ENCODE measurements around the gene MACROH2A1. TPM values are rescaled to one million over a fixed set of nuclear protein-coding genes. Genes with fewer than 3 reads are reported as not detected.
A peak's percentile ranks its signal among the peaks of the same experiment; 100 is the strongest.

MACROH2A1 gene
- total RNA-seq, 2 experiments from 2014 or later = 328 to 332 TPM

- Mint-ChIP-seq H3K4me1 (ENCODE audit: low read depth) (peaks cover 81% of the 10 kb centered on the region), H3K27ac (no peak overlapping the region), H3K36me3 (ENCODE audit: low read depth) (peaks cover 63% of the 10 kb centered on the region), H3K4me3 (no peak overlapping the region), H3K9me3 (ENCODE audit: insufficient read depth) (no peaks in the 10 kb centered on the region), H3K27me3 (ENCODE audit: low read depth) (no peaks in the 10 kb centered on the region)
- ATAC-seq (no peak), DNase-seq (peak; percentile 12)
- POLR2A ChIA-PET = no interaction called here
- CTCF ChIA-PET = no interaction called here
These were observed 5.8 kb downstream of the MACROH2A1 start for GRCh38 chr5:135393229-135393628.

GRCh38 chr5:135392256-135392655, 6.8 kb downstream of the MACROH2A1 start:
- ATAC-seq = peak; percentile 21
- Mint-ChIP-seq H3K36me3 (ENCODE audit: low read depth) (peaks cover 64% of the 10 kb centered on the region), H3K27me3 (ENCODE audit: low read depth) (no peaks in the 10 kb centered on the region), H3K9me3 (ENCODE audit: insufficient read depth) (no peaks in the 10 kb centered on the region), H3K4me3 (no peak overlapping the region), H3K27ac (peak overlapping the region; percentile 64), H3K4me1 (ENCODE audit: low read depth) (peaks cover 79% of the 10 kb centered on the region)
- DNase-seq = peak; percentile 16
- ChIA-PET POLR2A (no interaction called here), CTCF (interaction anchor here (1.2 to 1.7 kb wide), 4 partner anchors 10 to 65 kb away, joined by 3 to 6 read pairs (median 4); no protein-coding TSS in a partner anchor)

- peak overlapping the region; percentile 64 for H3K27ac Mint-ChIP-seq
- peaks cover 65% of the 10 kb centered on the region for H3K36me3 Mint-ChIP-seq (ENCODE audit: low read depth)
- no peaks in the 10 kb centered on the region for H3K27me3 Mint-ChIP-seq (ENCODE audit: low read depth)
- no peaks in the 10 kb centered on the region for H3K9me3 Mint-ChIP-seq (ENCODE audit: insufficient read depth)
- POLR2A ChIA-PET = interaction anchor here (1.0 kb wide), 1 partner anchor 8 kb away, joined by 3 read pairs; no protein-coding TSS in a partner anchor
- DNase-seq = peak; percentile 12
- CTCF ChIA-PET = interaction anchor here (0.6 to 1.7 kb wide), 5 partner anchors 9 to 444 kb away, joined by 3 to 6 read pairs (median 3); no protein-coding TSS in a partner anchor
- H3K4me3 Mint-ChIP-seq = no peak overlapping the region
- H3K4me1 Mint-ChIP-seq (ENCODE audit: low read depth) = peaks cover 78% of the 10 kb centered on the region
- ATAC-seq = peak; percentile 35
These were observed 7.2 kb downstream of the MACROH2A1 start for GRCh38 chr5:135391869-135392255.

GRCh38 chr5:135391116-135391868, 7.7 kb downstream of the MACROH2A1 start:
- Mint-ChIP-seq H3K27ac (peak overlapping the region; percentile 64), H3K36me3 (ENCODE audit: low read depth) (peaks cover 68% of the 10 kb centered on the region), H3K27me3 (ENCODE audit: low read depth) (no peaks in the 10 kb centered on the region), H3K9me3 (ENCODE audit: insufficient read depth) (no peaks in the 10 kb centered on the region), H3K4me1 (ENCODE audit: low read depth) (peaks cover 78% of the 10 kb centered on the region), H3K4me3 (no peak overlapping the region)
- POLR2A ChIA-PET = interaction anchor here (1.0 kb wide), 1 partner anchor 9 kb away, joined by 3 read pairs; no protein-coding TSS in a partner anchor
- ATAC-seq = no peak
- DNase-seq = no peak
- CTCF ChIA-PET = interaction anchor here (0.6 to 1.7 kb wide), 5 partner anchors 9 to 443 kb away, joined by 3 to 6 read pairs (median 3); no protein-coding TSS in a partner anchor

GRCh38 chr5:135388860-135389435, 10.1 kb downstream of the MACROH2A1 start:
- Mint-ChIP-seq H3K9me3 (ENCODE audit: insufficient read depth) (no peaks in the 10 kb centered on the region), H3K4me1 (ENCODE audit: low read depth) (peaks cover 61% of the 10 kb centered on the region), H3K4me3 (no peak overlapping the region), H3K27ac (peak overlapping the region; percentile 66), H3K27me3 (ENCODE audit: low read depth) (no peaks in the 10 kb centered on the region), H3K36me3 (ENCODE audit: low read depth) (peaks cover 76% of the 10 kb centered on the region)
- ChIA-PET CTCF (interaction anchor here (1.6 kb wide), 1 partner anchor 37 kb away, joined by 4 read pairs; no protein-coding TSS in a partner anchor), POLR2A (no interaction called here)
- ATAC-seq = no peak
- DNase-seq = no peak

GRCh38 chr5:135387629-135387960, 11.4 kb downstream of the MACROH2A1 start:
- no peak for ATAC-seq
- Mint-ChIP-seq H3K27ac (peak overlapping the region; percentile 50), H3K9me3 (ENCODE audit: insufficient read depth) (no peaks in the 10 kb centered on the region), H3K27me3 (ENCODE audit: low read depth) (no peaks in the 10 kb centered on the region), H3K4me3 (no peak overlapping the region), H3K4me1 (ENCODE audit: low read depth) (peaks cover 50% of the 10 kb centered on the region), H3K36me3 (ENCODE audit: low read depth) (peaks cover 76% of the 10 kb centered on the region)
- DNase-seq = no peak
- ChIA-PET CTCF (no interaction called here), POLR2A (no interaction called here)

GRCh38 chr5:135386886-135387628, 12.0 kb downstream of the MACROH2A1 start:
- no peaks in the 10 kb centered on the region for H3K27me3 Mint-ChIP-seq (ENCODE audit: low read depth)
- peaks cover 50% of the 10 kb centered on the region for H3K4me1 Mint-ChIP-seq (ENCODE audit: low read depth)
- DNase-seq (no peak), ATAC-seq (no peak)
- peak overlapping the region; percentile 50 for H3K27ac Mint-ChIP-seq
- POLR2A ChIA-PET = interaction anchor here (0.9 kb wide), 2 partner anchors 12 to 15 kb away, joined by 3 read pairs; no protein-coding TSS in a partner anchor
- H3K4me3 Mint-ChIP-seq = no peak overlapping the region
- H3K36me3 Mint-ChIP-seq (ENCODE audit: low read depth) = peaks cover 76% of the 10 kb centered on the region
- no peaks in the 10 kb centered on the region for H3K9me3 Mint-ChIP-seq (ENCODE audit: insufficient read depth)
- CTCF ChIA-PET = interaction anchor here (1.0 kb wide), 1 partner anchor 39 kb away, joined by 3 read pairs; no protein-coding TSS in a partner anchor

- ATAC-seq (no peak), DNase-seq (no peak)
- Mint-ChIP-seq H3K27ac (no peak overlapping the region), H3K4me3 (no peak overlapping the region), H3K36me3 (ENCODE audit: low read depth) (peaks cover 77% of the 10 kb centered on the region), H3K9me3 (ENCODE audit: insufficient read depth) (no peaks in the 10 kb centered on the region), H3K27me3 (ENCODE audit: low read depth) (no peaks in the 10 kb centered on the region), H3K4me1 (ENCODE audit: low read depth) (peaks cover 41% of the 10 kb centered on the region)
- ChIA-PET POLR2A (interaction anchor here (0.9 kb wide), 2 partner anchors 11 to 14 kb away, joined by 3 read pairs; no protein-coding TSS in a partner anchor), CTCF (interaction anchor here (1.0 kb wide), 1 partner anchor 40 kb away, joined by 3 read pairs; no protein-coding TSS in a partner anchor)
These were observed 12.9 kb downstream of the MACROH2A1 start for GRCh38 chr5:135386096-135386495.

GRCh38 chr5:135385576-135385975, 13.5 kb downstream of the MACROH2A1 start:
- H3K27ac Mint-ChIP-seq = peak overlapping the region; percentile 67
- H3K36me3 Mint-ChIP-seq (ENCODE audit: low read depth) = peaks cover 80% of the 10 kb centered on the region
- POLR2A ChIA-PET = no interaction called here
- DNase-seq (no peak), ATAC-seq (no peak)
- no peak overlapping the region for H3K4me3 Mint-ChIP-seq
- H3K4me1 Mint-ChIP-seq (ENCODE audit: low read depth) = peaks cover 45% of the 10 kb centered on the region
- H3K9me3 Mint-ChIP-seq (ENCODE audit: insufficient read depth) = no peaks in the 10 kb centered on the region
- H3K27me3 Mint-ChIP-seq (ENCODE audit: low read depth) = no peaks in the 10 kb centered on the region
- CTCF ChIA-PET = no interaction called here

- no peak for DNase-seq
- ATAC-seq = no peak
- Mint-ChIP-seq H3K36me3 (ENCODE audit: low read depth) (peaks cover 79% of the 10 kb centered on the region), H3K27me3 (ENCODE audit: low read depth) (no peaks in the 10 kb centered on the region), H3K27ac (no peak overlapping the region), H3K4me1 (ENCODE audit: low read depth) (peaks cover 51% of the 10 kb centered on the region), H3K9me3 (ENCODE audit: insufficient read depth) (no peaks in the 10 kb centered on the region), H3K4me3 (no peak overlapping the region)
- ChIA-PET POLR2A (no interaction called here), CTCF (no interaction called here)
These were observed 14.1 kb downstream of the MACROH2A1 start for GRCh38 chr5:135384898-135385297.

- Mint-ChIP-seq H3K4me1 (ENCODE audit: low read depth) (peaks cover 55% of the 10 kb centered on the region), H3K27me3 (ENCODE audit: low read depth) (no peaks in the 10 kb centered on the region), H3K27ac (peak overlapping the region; percentile 16), H3K4me3 (no peak overlapping the region), H3K9me3 (ENCODE audit: insufficient read depth) (no peaks in the 10 kb centered on the region), H3K36me3 (ENCODE audit: low read depth) (peaks cover 83% of the 10 kb centered on the region)
- ATAC-seq (no peak), DNase-seq (no peak)
- CTCF ChIA-PET = interaction anchor here (0.7 kb wide), 1 partner anchor 381 kb away, joined by 3 read pairs; no protein-coding TSS in a partner anchor
- POLR2A ChIA-PET = interaction anchor here (0.7 kb wide), 2 partner anchors 11 to 865 kb away, joined by 3 to 4 read pairs; no protein-coding TSS in a partner anchor
These were observed 15.1 kb downstream of the MACROH2A1 start for GRCh38 chr5:135383803-135384495.

All from activated CD8-positive, alpha-beta T cell treated with anti-CD3 and anti-CD28 coated beads, Interleukin-2, amount 10 ng/mL, durations not matched to agents 7 days and 5 days (primary cell).